HepG2 (cell line): ENCODE results near the gene DDX54. TPM values are rescaled to one million over a fixed set of nuclear protein-coding genes. Genes with fewer than 3 reads are reported as not detected.

Experiments used
- ARNTL ChIP-seq: sonication (generic); formaldehyde crosslinking; IDR thresholded peaks from 2 replicates; pipeline ENCODE4 v1.4.0; 2020; ENCODE audit warnings: mild to moderate bottlenecking, missing genetic modification reagents
- DRAP1 ChIP-seq: IDR thresholded peaks from 2 replicates; pipeline ENCODE4 v1.6.1; 2016; ENCODE audit warnings: missing genetic modification reagents, missing compliant biosample characterization
- GLI4 ChIP-seq: sonication (generic); formaldehyde crosslinking; IDR thresholded peaks from 2 replicates; pipeline ENCODE4 v1.5.1; 2020; ENCODE audit warnings: missing genetic modification reagents, mild to moderate bottlenecking, moderate library complexity, borderline replicate concordance
- HOXA5 ChIP-seq: sonication (generic); formaldehyde crosslinking; IDR thresholded peaks from 2 replicates; pipeline ENCODE4 v1.4.0; 2020; ENCODE audit warnings: missing genetic modification reagents
- KLF13 ChIP-seq: sonication (generic); formaldehyde crosslinking; IDR thresholded peaks from 2 replicates; pipeline ENCODE4 v1.4.0; 2020; ENCODE audit warnings: mild to moderate bottlenecking, missing genetic modification reagents
- PCBP2 ChIP-seq: fragments of 200-400 bp; formaldehyde crosslinking; optimal IDR thresholded peaks from 2 replicates; pipeline ENCODE3; 2018; ENCODE audit warnings: low read length, low read depth; ENCODE audit not compliant: poor library complexity, severe bottlenecking
- PRDM10 ChIP-seq: sonication (generic); formaldehyde crosslinking; IDR thresholded peaks from 2 replicates; pipeline ENCODE4 v1.4.0; 2020; ENCODE audit warnings: low read depth, missing genetic modification reagents
- RBAK ChIP-seq: sonication (generic); formaldehyde crosslinking; IDR thresholded peaks from 2 replicates; pipeline ENCODE4 v1.5.1; 2020; ENCODE audit warnings: mild to moderate bottlenecking, missing genetic modification reagents
- RFX3 ChIP-seq: IDR thresholded peaks from 2 replicates; pipeline ENCODE4 v1.6.1; 2016; ENCODE audit warnings: missing biosample characterization, missing genetic modification reagents
- SIX1 ChIP-seq: sonication (generic); formaldehyde crosslinking; IDR thresholded peaks from 2 replicates; pipeline ENCODE4 v1.4.0; 2020; ENCODE audit warnings: missing genetic modification reagents, borderline replicate concordance
- SP1 ChIP-seq, 2 experiments: fragments of 450-650 bp in 1 of 2; sonication (generic) in 1 of 2; formaldehyde crosslinking in 1 of 2; IDR thresholded peaks; 2 replicates each; pipeline versions ENCODE4 v1.4.0 to v1.6.1; 2016 to 2020; ENCODE audit warnings: missing genetic modification reagents in 1 of 2
- SRF ChIP-seq: IDR thresholded peaks from 2 replicates; pipeline ENCODE4 v1.6.1; 2011; ENCODE audit warnings: mild to moderate bottlenecking, low read depth, low read length, moderate library complexity
- ZBTB33 ChIP-seq: sonication (generic); formaldehyde crosslinking; IDR thresholded peaks from 2 replicates; pipeline ENCODE4 v1.4.0; 2020; ENCODE audit warnings: missing genetic modification reagents
- ZNF564 ChIP-seq: sonication (generic); formaldehyde crosslinking; IDR thresholded peaks from 2 replicates; pipeline ENCODE4 v1.8.1; 2023; ENCODE audit warnings: mild to moderate bottlenecking, missing genetic modification reagents
- ZNF691 ChIP-seq: sonication (generic); formaldehyde crosslinking; IDR thresholded peaks from 2 replicates; pipeline ENCODE4 v1.4.0; 2020; ENCODE audit warnings: missing genetic modification reagents, low read depth, mild to moderate bottlenecking, borderline replicate concordance
- ZNF782 ChIP-seq: sonication (generic); formaldehyde crosslinking; IDR thresholded peaks from 2 replicates; pipeline ENCODE4 v1.4.0; 2020; ENCODE audit warnings: missing genetic modification reagents, mild to moderate bottlenecking, borderline replicate concordance
- polyA plus RNA-seq, 8 experiments: library from polyadenylated mRNA; depleted of rRNA in 3 of 8; stranded (reverse) in 7 of 8; unstranded in 1 of 8; fragments of >200 nt; fragmentation: Illumina TruSeq in 4 of 8; extraction: Trizol in 4 of 8; gene quantifications; 2 replicates each; pipeline versions ENCODE4 v1.2.1 to v1.2.3, GENCODE V29; 2011 to 2016; ENCODE audit warnings: low read depth in 4 of 8, missing spikeins in 1 of 8, mixed read lengths in 1 of 8; ENCODE audit not compliant: insufficient read depth in 1 of 8
- total RNA-seq, 5 experiments: library from RNA; depleted of rRNA; stranded (reverse); fragments of >200 nt; fragmentation: Illumina TruSeq; extraction: Trizol; gene quantifications; 2 replicates each; pipeline ENCODE4 v1.2.3, GENCODE V29; 2016; ENCODE audit warnings: low read depth in 1 of 5
- TF ChIP-seq, protein P1 (sequence below): sonication (generic); formaldehyde crosslinking; IDR thresholded peaks from 2 replicates; pipeline ENCODE4 v1.4.0; 2020; ENCODE audit warnings: missing genetic modification reagents

DDX54 gene
- total and polyA plus RNA-seq, 2 of the 13 experiments (the other 11 are each of a cell fraction or from before 2014, with no cell fraction given): 59.7 to 61.1 TPM

DNA sequence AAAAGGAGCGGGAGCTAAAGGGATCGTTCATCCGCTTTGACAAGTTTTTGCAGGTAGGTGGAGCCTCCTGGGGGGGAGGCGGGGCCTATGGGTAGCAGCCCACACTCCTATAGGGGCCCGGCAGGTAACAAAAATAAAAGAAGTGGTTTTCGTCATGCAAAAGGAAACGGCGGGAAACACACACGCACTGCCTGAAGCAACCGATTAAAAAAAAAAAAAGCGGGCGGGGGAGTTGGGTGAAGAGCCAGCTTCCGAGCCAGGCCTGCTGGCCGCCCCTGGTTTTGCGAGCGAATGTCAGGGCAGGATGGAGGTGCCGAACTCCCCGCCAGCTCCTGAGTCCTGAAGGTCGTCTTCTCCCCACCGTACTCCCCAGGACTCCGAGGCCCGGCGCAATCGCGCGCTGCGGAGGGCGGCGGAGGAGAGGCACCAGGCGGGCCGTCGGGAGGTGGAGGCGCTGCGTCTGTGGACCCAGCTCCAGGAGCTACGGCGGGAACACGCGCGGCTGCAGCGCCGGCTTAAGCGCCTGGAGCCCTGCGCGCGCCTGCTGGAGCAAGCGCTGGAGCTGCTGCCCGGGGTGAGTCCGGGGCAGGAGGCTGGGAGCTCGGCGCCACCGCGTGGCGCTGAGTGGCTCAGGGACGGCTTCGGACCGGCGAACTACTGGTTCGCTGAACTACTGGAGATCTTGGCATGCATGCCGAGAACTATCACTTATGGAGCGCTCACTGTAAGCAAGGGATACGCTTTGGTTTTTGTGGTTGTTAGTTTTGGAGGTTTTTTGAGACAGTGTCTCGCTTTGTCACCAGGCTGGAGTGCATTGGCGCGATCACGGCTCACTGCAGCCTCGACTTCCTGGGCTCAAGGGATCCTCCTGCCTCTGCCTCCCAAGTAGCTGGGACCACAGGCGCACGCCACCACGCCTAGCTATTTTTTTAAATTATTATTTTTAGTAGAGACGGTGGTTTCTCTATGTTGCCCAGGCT lies 32.2 kb downstream of the DDX54 start (continued):
- TF ChIP-seq SIX1 (CRISPR knock-in tag) (no peak), RFX3 (CRISPR knock-in tag) (no peak), ZNF564 (CRISPR knock-in tag) (no peak), ARNTL (CRISPR knock-in tag) (no peak), DRAP1 (no peak), RBAK (CRISPR knock-in tag) (no peak), SP1 (IDR thresholded peaks at IDR 0.05) (no peak), SP1 (CRISPR knock-in tag; IDR thresholded peaks at IDR 0.05) (no peak), ZNF782 (peak; percentile 49; the same call in 1 of the 2 replicates), GLI4 (CRISPR knock-in tag) (no peak), KLF13 (CRISPR knock-in tag) (no peak), SRF (no peak), PRDM10 (no peak), ZNF691 (no peak; the same call in 1 of the 2 replicates), PCBP2 (no peak), HOXA5 (CRISPR knock-in tag) (0 out of 2 replicates have a peak, but pooled peaks have one; percentile 34), ZBTB33 (CRISPR knock-in tag) (no peak)
- TF ChIP-seq, protein P1, sequence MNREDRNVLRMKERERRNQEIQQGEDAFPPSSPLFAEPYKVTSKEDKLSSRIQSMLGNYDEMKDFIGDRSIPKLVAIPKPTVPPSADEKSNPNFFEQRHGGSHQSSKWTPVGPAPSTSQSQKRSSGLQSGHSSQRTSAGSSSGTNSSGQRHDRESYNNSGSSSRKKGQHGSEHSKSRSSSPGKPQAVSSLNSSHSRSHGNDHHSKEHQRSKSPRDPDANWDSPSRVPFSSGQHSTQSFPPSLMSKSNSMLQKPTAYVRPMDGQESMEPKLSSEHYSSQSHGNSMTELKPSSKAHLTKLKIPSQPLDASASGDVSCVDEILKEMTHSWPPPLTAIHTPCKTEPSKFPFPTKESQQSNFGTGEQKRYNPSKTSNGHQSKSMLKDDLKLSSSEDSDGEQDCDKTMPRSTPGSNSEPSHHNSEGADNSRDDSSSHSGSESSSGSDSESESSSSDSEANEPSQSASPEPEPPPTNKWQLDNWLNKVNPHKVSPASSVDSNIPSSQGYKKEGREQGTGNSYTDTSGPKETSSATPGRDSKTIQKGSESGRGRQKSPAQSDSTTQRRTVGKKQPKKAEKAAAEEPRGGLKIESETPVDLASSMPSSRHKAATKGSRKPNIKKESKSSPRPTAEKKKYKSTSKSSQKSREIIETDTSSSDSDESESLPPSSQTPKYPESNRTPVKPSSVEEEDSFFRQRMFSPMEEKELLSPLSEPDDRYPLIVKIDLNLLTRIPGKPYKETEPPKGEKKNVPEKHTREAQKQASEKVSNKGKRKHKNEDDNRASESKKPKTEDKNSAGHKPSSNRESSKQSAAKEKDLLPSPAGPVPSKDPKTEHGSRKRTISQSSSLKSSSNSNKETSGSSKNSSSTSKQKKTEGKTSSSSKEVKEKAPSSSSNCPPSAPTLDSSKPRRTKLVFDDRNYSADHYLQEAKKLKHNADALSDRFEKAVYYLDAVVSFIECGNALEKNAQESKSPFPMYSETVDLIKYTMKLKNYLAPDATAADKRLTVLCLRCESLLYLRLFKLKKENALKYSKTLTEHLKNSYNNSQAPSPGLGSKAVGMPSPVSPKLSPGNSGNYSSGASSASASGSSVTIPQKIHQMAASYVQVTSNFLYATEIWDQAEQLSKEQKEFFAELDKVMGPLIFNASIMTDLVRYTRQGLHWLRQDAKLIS: no peak
